ENCODE data around the gene CYTH4. TPM values are rescaled to one million over a fixed set of nuclear protein-coding genes. Genes with fewer than 3 reads are reported as not detected.

The CYTH4 gene
- total and polyA plus RNA-seq, 2 of the 13 experiments (the other 11 are each of a cell fraction or from before 2014, with no cell fraction given): not detected

GRCh38 chr22:37294747-37295146 lies 12.4 kb downstream of the CYTH4 start (continued):
- TF ChIP-seq CBX2 (IDR thresholded peaks at IDR 0.05; ENCODE audit: low read depth, low read length) (no peak), CBX2 (CRISPR knock-in tag; IDR thresholded peaks at IDR 0.05; ENCODE audit: low read depth) (no peak), THAP7 (CRISPR knock-in tag; IDR thresholded peaks at IDR 0.05) (no peak), ESRRA (CRISPR knock-in tag; IDR thresholded peaks at IDR 0.05; ENCODE audit: low read depth) (no peak), PCBP2 (optimal IDR thresholded peaks at IDR 0.05; ENCODE audit: low read depth, low read length, poor library complexity, severe bottlenecking) (no peak), AGO2 (optimal IDR thresholded peaks at IDR 0.05; ENCODE audit: low read depth, low read length) (no peak), SRF (IDR thresholded peaks at IDR 0.05; ENCODE audit: low read depth, low read length) (no peak), ZNF720 (CRISPR knock-in tag; IDR thresholded peaks at IDR 0.05) (no peak), MBD4 (IDR thresholded peaks at IDR 0.05; ENCODE audit: borderline replicate concordance, low read length) (no peak)

DNA sequence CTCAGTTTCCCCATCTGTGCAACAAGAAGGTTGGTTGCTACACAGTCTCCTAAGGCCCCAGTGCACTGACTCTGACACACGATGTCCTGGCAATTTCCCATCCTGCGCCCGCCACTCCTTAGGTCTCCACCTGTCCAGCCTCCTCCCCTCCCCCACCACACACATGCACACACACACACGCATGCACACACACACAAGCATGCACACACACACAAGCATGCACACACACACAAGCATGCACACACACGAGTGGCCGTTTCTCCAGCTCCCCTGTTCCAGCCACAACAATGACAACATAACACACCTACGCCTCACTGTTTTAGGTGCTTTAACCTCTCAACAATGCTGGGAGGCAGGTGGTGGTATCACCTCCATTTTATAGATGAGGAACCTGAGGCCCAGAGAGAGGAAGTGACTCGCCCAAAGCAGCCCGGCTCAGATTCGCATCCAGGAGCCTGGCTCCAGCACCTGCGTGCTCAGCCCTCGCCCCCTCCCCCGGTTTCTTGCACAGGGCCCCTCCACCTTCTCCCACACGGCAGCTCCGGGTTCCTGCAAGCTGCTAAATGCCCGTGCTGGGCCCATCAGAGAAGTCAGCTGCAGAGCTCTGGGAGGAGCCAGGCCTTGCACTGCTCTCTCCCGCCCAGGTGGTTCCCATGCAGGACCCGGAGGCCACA lies 13.0 kb downstream of the CYTH4 start:
- no peaks in the 10 kb centered on the region for H3K36me3 ChIP-seq (replicated peaks in 1 of 2; ENCODE audit: control insufficient read depth in 1 of 2, insufficient read depth in 2 of 2, low read length in 2 of 2)
- ChIA-PET POLR2A (no interaction called here), CTCF (ENCODE audit: low intra/inter-chr PET ratio, low total read pairs) (no interaction called here)
- H3K4me1 ChIP-seq (ENCODE audit: insufficient read depth, low read length): no peaks in the 10 kb centered on the region
- no peaks in the 10 kb centered on the region for H3K9me3 ChIP-seq (ENCODE audit: low read length)
- H3K4me2 ChIP-seq (ENCODE audit: low read depth, low read length): no peak overlapping the region
- no peak for DNase-seq (ENCODE audit: low spot score)
- 31% methylated on average over 12 of the region's 18 CpGs for WGBS (ENCODE audit: low lambda C conversion rate)
- in situ Hi-C loops (cut with HindIII; ENCODE audit: extremely low pct_ligation_motif_present, low pct_unique_long_range_greater_than_20kb): no loop called here
- FAIRE-seq: no peak
- no peak overlapping the region for H2AFZ ChIP-seq (ENCODE audit: low read length)
- intact Hi-C loops (cut with micrococcal nuclease; ENCODE audit: unreplicated experiment): no loop called here
- no peak for ATAC-seq
- peaks cover 1 to 10% of the 10 kb centered on the region in 2 experiments; a peak in 3 of 5 replicates for H3K27me3 ChIP-seq (ENCODE audit: control insufficient read depth in 1 of 2, insufficient read depth in 2 of 2, low read length in 2 of 2)
- no peaks in the 10 kb centered on the region for H3K79me2 ChIP-seq (ENCODE audit: insufficient read depth, low read length)
- BruUV-seq (replicated peaks): no TSS peak
- H3K27ac ChIP-seq (ENCODE audit: extremely low read length, insufficient read depth, low read length): no peak overlapping the region
- no peak overlapping the region for H3K4me3 ChIP-seq (replicated peaks in 1 of 3; ENCODE audit: insufficient read depth in 1 of 3, low read depth in 2 of 3, low read length in 3 of 3)
- peaks cover 5% of the 10 kb centered on the region; the same call in 1 of the 2 replicates for H4K20me1 ChIP-seq (ENCODE audit: insufficient read depth, low read length)
- H3K9ac ChIP-seq (ENCODE audit: insufficient read depth, low read depth, low read length): no peak overlapping the region
- TF ChIP-seq CHD2 (IDR thresholded peaks at IDR 0.05; ENCODE audit: low read depth, low read length): no peak
- no peak for TF ChIP-seq GATAD2A (CRISPR knock-in tag; IDR thresholded peaks at IDR 0.05)
- no peak for TF ChIP-seq ZNF607 (CRISPR knock-in tag; IDR thresholded peaks at IDR 0.05; ENCODE audit: borderline replicate concordance)
- TF ChIP-seq ZNF121 (CRISPR knock-in tag; IDR thresholded peaks at IDR 0.05): no peak
- no peak for TF ChIP-seq ZNF703 (CRISPR knock-in tag; IDR thresholded peaks at IDR 0.05; ENCODE audit: borderline replicate concordance)
- TF ChIP-seq KLF16 (CRISPR knock-in tag; IDR thresholded peaks at IDR 0.05): no peak
- TF ChIP-seq ZFP36L2 (CRISPR knock-in tag; IDR thresholded peaks at IDR 0.05): no peak
- TF ChIP-seq, protein P1, sequence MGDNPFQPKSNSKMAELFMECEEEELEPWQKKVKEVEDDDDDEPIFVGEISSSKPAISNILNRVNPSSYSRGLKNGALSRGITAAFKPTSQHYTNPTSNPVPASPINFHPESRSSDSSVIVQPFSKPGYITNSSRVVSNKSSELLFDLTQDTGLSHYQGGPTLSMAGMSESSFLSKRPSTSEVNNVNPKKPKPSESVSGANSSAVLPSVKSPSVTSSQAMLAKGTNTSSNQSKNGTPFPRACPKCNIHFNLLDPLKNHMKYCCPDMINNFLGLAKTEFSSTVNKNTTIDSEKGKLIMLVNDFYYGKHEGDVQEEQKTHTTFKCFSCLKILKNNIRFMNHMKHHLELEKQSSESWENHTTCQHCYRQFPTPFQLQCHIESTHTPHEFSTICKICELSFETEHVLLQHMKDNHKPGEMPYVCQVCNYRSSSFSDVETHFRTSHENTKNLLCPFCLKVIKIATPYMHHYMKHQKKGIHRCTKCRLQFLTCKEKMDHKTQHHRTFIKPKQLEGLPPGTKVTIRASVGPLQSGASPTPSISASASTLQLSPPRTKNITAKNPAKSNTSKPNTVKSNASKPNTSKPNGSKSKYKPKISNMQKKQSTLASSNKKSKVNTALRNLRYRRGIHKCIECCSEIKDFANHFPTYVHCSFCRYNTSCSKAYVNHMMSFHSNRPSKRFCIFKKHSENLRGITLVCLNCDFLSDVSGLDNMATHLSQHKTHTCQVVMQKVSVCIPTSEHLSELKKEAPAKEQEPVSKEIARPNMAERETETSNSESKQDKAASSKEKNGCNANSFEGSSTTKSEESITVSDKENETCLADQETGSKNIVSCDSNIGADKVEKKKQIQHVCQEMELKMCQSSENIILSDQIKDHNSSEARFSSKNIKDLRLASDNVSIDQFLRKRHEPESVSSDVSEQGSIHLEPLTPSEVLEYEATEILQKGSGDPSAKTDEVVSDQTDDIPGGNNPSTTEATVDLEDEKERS (CRISPR knock-in tag; IDR thresholded peaks at IDR 0.05): no peak
- TF ChIP-seq MBNL3 (CRISPR knock-in tag; conservative IDR thresholded peaks at IDR 0.05): no peak
- no peak for TF ChIP-seq ZNF556 (CRISPR knock-in tag; IDR thresholded peaks at IDR 0.05; ENCODE audit: borderline replicate concordance)
- TF ChIP-seq FOXK1 (CRISPR knock-in tag; IDR thresholded peaks at IDR 0.05; ENCODE audit: borderline replicate concordance, low read depth): no peak
- TF ChIP-seq ZNF589 (CRISPR knock-in tag; conservative IDR thresholded peaks at IDR 0.05): no peak
- no peak for TF ChIP-seq SPEN (CRISPR knock-in tag; IDR thresholded peaks at IDR 0.05; ENCODE audit: low read depth)
- TF ChIP-seq HDAC6 (IDR thresholded peaks at IDR 0.05; ENCODE audit: low read depth, low read length): no peak
